Measurements from ENCODE around the gene SEC22B.
"Not testable (repeated sequence)": the region's sequence is repeated elsewhere in the genome, so short reads cannot be mapped to it uniquely, and the experiment has no call there.

- TF ChIP-seq KAT7 (CRISPR knock-in tag; IDR thresholded peaks at IDR 0.05; ENCODE audit: borderline replicate concordance); CTCF (IDR thresholded peaks at IDR 0.05); STAT6 (CRISPR knock-in tag; conservative IDR thresholded peaks at IDR 0.05; ENCODE audit: low read depth); CREB1 (CRISPR knock-in tag; IDR thresholded peaks at IDR 0.05); ZNF219 (CRISPR knock-in tag; IDR thresholded peaks at IDR 0.05; ENCODE audit: borderline replicate concordance); IRF1 (CRISPR knock-in tag; IDR thresholded peaks at IDR 0.05); E2F4 (CRISPR knock-in tag; IDR thresholded peaks at IDR 0.05; ENCODE audit: borderline replicate concordance, low read depth); ZMAT4 (CRISPR knock-in tag; IDR thresholded peaks at IDR 0.05); AFF4 (CRISPR knock-in tag; IDR thresholded peaks at IDR 0.05; ENCODE audit: borderline replicate concordance); ARID4B (CRISPR knock-in tag; IDR thresholded peaks at IDR 0.05; ENCODE audit: borderline replicate concordance); USF2 (CRISPR knock-in tag; IDR thresholded peaks at IDR 0.05); GRHL2 (CRISPR knock-in tag; IDR thresholded peaks at IDR 0.05; ENCODE audit: insufficient replicate concordance, severe bottlenecking): not testable (repeated sequence)
Measured at GRCh38 chr1:120213606-120214005, 37.3 kb upstream of the SEC22B start.
